SK-N-SH (cell line): ENCODE measurements around the gene ECEL1.

Source experiments
- CHD2 ChIP-seq: fragments of 150-350 bp; IDR thresholded peaks from 2 replicates; pipeline ENCODE4 v1.6.1; 2018; ENCODE audit warnings: low read length; ENCODE audit not compliant: partially characterized antibody
- GABPA ChIP-seq: IDR thresholded peaks from 2 replicates; pipeline ENCODE4 v1.4.0; 2012; ENCODE audit warnings: low read depth, mild to moderate bottlenecking
- REST ChIP-seq: IDR thresholded peaks from 2 replicates; pipeline ENCODE4 v1.6.1; 2012; ENCODE audit warnings: mild to moderate bottlenecking, low read depth, low read length, moderate library complexity
- TAF1 ChIP-seq: IDR thresholded peaks from 2 replicates; pipeline ENCODE4 v1.6.1; 2012; ENCODE audit warnings: low read depth, mild to moderate bottlenecking, low read length, moderate library complexity, borderline replicate concordance
- TCF12 ChIP-seq: IDR thresholded peaks from 2 replicates; pipeline ENCODE4 v1.4.0; 2012
- YY1 ChIP-seq: IDR thresholded peaks from 2 replicates; pipeline ENCODE4 v1.4.0; 2012; ENCODE audit warnings: low read depth, mild to moderate bottlenecking
- TF ChIP-seq, protein P1 (sequence below): fragments of 200-600 bp; sonication (generic); IDR thresholded peaks from 2 replicates; pipeline ENCODE4 v1.6.1; 2017; ENCODE audit warnings: antibody characterized with exemption, mild to moderate bottlenecking, moderate library complexity

- TF ChIP-seq YY1 (no peak), REST (no peak), TCF12 (no peak), CHD2 (no peak), GABPA (no peak), TAF1 (no peak)
- TF ChIP-seq, protein P1, sequence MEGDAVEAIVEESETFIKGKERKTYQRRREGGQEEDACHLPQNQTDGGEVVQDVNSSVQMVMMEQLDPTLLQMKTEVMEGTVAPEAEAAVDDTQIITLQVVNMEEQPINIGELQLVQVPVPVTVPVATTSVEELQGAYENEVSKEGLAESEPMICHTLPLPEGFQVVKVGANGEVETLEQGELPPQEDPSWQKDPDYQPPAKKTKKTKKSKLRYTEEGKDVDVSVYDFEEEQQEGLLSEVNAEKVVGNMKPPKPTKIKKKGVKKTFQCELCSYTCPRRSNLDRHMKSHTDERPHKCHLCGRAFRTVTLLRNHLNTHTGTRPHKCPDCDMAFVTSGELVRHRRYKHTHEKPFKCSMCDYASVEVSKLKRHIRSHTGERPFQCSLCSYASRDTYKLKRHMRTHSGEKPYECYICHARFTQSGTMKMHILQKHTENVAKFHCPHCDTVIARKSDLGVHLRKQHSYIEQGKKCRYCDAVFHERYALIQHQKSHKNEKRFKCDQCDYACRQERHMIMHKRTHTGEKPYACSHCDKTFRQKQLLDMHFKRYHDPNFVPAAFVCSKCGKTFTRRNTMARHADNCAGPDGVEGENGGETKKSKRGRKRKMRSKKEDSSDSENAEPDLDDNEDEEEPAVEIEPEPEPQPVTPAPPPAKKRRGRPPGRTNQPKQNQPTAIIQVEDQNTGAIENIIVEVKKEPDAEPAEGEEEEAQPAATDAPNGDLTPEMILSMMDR: no peak
Observed at GRCh38 chr2:232501794-232502390, 14.3 kb upstream of the ECEL1 start.
